Kasumi-1 (cell line): Measurements from ENCODE around the gene ARSJ.
A peak's percentile ranks its signal among the peaks of the same experiment; 100 is the strongest.
"Not testable (repeated sequence)": the region's sequence is repeated elsewhere in the genome, so short reads cannot be mapped to it uniquely, and the experiment has no call there.

Experiments used
- DNase-seq, 2 experiments: peaks; one replicate each; lab custom pipeline; 2025; lab: John Stamatoyannopoulos, UW

The ARSJ gene

GRCh38 chr4:113979148-113979904, at the start of gene ARSJ:
TSS of gene ARSJ (minus strand) at chr4:113979647. CDS start at chr4:113978834, 813 bp downstream.
- no peak for DNase-seq

GRCh38 chr4:114028071-114028470, 48.6 kb upstream of the ARSJ start:
- DNase-seq, result no peak

DNA sequence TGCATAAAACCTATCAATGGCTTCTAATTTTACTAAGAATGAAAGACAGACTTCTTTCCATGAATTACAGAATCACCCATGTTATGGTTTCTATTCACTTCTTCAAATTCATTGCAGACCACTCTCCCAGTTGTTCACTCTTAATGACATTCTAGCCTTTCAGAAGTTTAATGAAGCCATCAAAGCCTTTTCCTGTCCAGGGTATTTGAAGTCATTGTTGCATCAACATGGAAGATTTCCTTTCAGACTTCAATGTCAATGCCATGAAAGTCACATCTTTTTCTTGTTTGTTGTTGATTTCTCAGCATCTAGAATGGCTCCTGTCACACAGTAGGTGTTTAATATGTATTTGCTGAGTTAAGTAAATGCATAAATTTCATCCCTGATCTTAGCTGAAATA, 48.1 kb upstream of the ARSJ start:
- DNase-seq, result no peak

GRCh38 chr4:114026447-114026846, 47.0 kb upstream of the ARSJ start:
- DNase-seq, result no peak

DNA sequence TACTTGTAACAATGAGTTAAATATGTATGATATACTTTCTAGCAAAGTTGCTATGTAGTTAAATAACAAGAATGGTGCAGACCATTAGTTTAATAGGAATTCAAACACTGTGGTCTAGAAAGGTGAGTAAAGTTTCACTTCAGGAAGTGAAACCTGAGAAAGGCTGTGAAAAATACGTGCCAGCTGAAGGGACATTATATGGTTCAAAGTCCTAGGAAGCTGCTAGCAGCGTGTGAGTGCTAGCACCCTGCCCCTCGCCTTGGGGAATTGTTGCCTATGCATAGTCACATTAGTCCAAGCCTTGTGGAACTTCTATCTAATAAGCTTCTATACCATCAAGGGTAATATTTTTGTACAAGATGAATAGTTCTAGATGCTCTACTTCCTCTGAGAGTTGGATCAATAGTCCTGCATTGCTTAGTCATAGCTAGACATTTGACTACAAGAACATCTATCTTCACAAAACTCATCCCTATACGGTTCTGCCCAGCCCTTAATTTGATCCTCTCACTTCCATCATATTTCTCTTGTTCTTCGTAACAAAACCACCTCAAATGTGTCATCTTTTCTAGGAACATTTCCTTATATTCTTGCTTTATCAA, 45.8 kb upstream of the ARSJ start:
- no peak for DNase-seq

DNA sequence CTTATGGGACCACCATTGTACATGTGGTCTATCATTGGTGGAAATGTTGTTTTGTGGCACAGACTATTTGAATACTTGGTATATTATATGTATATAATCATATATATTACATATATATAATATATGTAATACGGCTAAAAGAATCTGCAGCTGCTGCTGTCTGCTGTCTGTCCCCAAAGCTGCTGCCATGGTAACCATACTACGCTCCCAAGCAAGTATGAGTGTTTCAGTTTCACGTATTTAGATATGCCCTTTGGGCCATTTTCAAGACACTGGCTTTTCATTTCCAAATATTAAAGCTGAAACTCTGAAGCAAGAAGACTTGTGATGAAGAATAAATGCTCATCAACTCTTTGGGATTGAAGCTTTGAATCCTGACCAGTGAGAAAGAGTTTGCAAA, 42.0 kb upstream of the ARSJ start:
- DNase-seq, result no peak

DNA sequence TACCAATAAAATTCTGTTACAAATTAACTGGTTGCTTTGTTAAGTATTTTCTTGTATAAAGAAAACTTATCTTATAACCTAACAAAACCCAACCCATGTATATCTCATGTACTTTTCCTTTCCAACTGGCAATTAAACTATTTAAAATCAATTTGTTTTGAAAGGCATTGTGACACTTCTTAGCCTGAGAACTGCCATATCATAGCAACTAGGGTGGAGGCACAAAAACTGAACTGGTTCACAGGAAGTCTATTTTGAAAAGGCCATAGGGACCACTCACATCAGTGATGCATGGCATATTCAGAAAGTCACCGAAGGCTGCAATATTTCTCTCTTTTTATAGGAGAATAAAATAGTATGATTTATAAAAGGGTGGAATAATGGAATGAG, 40.5 kb upstream of the ARSJ start:
- DNase-seq, result no peak

GRCh38 chr4:114019276-114019968, 40.0 kb upstream of the ARSJ start:
- no peak for DNase-seq

DNA sequence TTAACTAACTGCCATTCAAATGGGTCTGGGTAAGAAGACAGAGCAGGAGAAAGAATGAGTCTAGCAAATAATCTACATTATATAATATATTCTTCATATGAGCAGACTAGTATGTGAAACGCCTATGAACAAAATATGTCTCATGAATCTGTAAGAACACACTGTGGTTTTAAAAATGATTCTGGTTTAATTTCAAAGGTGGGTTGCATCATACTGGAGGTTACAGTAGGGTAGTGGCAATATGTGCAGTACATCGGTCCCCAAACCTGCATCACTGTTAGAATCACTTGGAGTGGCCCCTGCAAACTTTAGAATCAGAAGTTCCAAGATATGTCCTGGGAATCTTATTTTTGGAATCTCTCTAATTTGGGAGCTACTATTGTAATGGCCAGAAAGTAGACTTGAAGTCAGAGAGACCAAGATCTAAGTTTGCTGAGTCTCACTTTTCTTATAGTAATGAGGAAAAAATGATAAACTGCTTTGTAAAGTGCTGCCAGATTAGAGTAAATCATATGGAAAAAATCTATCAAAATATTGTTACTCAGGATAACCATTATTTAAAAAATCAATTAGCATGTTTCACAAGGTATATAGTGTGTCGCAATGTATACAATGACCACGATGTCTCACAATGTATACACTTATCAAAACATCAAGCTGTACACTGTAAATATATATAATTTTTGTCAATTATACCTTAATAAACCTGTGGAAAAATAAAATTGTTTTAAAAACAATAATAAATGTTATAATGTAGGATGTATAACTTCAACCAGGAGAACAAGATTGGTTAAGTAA, 37.9 kb upstream of the ARSJ start:
- DNase-seq, result no peak

- DNase-seq, result no peak
Observed at GRCh38 chr4:114015444-114015899, 36.0 kb upstream of the ARSJ start.

DNA sequence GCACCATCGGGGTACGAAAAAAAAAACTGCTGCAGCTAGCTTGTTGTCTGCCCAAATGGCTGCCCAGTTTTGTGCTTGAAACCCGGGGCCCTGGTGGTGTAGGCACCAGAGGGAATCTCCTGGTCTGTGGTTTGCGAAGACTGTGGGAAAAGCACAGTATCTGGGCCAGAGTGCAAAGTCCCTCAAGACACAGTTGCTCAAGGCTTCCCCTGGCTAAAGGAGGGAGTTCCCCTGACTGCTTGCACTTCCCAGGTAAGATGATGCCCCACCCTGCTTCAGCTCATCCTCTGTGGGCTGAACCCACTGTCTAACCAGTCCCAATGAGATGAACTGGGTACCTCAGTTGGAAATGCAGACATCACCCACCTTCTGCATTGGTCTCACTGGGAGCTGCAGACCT, 33.8 kb upstream of the ARSJ start:
- DNase-seq, result not testable (repeated sequence)

DNA sequence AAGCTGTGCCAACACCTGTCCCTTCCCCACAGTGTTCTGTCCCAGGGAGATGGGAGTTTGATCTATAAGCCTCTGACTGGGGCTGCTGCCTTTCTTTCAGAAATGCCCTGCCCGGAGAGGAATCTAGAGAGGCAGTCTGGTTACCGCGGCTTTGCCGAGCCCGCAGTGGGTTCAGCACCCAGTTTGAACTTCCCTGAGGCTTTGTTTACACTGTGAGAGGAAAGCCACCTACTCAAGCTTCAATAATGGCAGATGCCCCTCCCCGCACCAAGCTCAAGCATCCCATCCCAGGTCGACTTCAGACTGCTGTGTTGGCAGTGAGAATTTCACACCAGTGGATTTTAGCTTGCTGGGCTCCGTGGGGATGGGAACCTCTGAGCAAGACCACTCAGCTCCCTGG, 33.3 kb upstream of the ARSJ start:
- no peak for DNase-seq

DNA sequence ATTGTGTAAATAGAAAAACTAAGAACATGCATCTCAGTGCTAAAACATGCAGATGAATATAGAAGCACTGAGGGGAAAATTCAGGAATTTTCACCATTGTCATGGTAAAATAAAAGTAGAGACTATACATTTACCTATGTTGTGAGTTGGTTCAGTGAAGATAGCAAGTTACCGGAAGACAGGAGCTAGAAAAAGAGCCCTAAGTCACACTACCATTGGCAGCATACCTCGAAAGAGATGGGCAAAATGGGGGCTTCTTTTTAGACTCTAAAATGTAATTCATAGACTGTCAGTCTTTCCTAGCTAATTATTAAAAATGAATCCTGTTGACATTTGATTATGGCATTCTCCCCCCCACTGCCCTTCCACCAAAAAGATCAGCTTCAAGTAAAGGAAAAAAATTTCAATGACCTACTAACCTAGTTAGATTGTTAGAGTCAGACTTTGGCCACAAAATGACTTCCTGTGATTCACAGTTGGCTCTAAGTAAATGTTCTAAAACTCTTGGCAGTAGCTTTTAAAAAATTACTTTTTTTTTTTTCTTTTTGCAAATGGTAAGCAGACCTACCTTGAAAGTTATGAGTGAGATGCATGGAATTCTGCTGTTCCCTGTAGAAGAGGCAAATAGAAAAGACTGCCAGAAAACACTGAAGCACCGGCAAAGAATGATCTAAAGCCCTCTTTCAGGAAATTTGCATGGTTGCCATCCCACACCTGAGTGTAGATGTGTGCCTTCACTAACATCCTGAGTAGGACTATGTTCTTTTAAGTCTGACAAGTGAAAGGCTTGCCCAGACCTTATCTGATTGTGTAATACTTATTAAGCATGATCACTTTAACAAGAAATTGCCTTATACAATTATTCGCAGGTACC, 26.4 kb upstream of the ARSJ start:
- no peak for DNase-seq

- peak; percentile 17 to 21 for DNase-seq
Observed at GRCh38 chr4:114004483-114005226, 25.2 kb upstream of the ARSJ start.

- DNase-seq, result no peak
Observed at GRCh38 chr4:113998531-113998930, 19.1 kb upstream of the ARSJ start.

- DNase-seq, result no peak
Observed at GRCh38 chr4:113998079-113998478, 18.6 kb upstream of the ARSJ start.

DNA sequence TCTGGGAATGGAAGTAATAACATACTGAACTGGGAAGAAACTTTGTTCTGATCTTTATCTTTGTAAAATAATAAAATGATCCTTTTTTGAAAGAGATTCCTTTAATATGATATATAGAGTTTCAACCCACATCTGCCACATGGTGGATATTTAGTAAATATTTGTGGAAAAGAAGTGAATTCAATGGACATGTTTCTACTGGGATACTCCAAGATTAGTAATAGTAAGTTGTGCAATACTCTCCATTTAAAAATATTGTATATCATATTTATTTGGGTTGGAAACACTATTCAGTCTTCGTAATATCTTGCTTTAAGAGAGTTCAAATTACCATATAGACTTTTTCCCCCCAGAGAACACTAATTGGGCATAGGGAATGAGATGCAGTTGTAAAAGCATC, 17.8 kb upstream of the ARSJ start:
- DNase-seq, result no peak

DNA sequence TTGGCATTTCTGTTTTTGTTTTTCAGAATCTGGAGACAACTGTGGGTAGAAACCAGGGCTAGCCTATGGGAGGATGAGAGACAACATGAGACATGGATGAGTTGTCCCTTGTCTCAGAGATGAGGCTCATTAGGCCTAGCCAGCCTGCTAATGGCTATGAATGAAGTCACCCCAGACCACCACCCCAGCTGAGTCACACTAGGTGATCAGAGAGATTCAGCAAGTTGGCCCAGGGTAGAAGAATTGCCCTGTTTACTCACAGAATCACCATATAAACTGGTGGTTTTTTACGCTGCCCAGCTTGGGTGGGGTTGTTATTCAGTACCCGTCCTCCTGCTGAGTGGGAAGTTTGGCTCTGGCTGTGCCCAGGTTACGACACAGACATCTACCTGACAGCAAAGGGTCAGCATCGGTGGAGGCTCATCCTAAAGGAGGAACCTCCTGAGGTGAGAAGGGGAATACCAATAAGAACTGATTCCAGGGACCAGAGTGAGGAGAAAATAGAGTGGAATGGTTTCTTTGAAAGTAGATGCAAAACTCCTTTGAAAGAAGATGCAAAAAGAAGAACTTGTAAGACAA, 17.2 kb upstream of the ARSJ start:
- no peak for DNase-seq

GRCh38 chr4:113993887-113994286, 14.4 kb upstream of the ARSJ start:
- DNase-seq, result no peak

DNA sequence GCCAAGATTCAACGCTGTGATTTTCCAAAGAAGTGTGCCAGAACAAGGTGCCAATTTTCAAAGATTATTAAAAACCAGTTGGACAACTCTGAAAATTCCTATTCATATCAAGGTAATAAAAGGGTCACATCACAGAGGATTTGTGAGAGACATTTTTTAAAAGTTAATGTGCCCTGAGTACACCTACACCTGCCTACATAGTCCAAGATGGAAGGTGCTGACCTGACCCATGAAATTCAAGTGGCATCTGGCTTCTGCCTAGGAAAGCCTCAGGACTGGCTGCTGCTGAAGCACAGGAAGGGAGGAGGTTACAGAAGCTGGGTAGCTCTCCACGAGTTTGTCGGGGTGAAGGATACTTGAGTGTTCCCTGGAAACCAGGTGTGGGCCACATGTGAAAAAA, 11.4 kb upstream of the ARSJ start:
- DNase-seq, result no peak
